Activated naive CD4-positive, alpha-beta T cell treated with anti-CD3 and anti-CD28 coated beads, Interleukin-2, amount 50 U/mL, for 16 hours (primary cell): Measurements from ENCODE around the gene BCAS1.

Experiments
- DNase-seq: peaks from one replicate; pipeline ENCODE4 v3.0.0-alpha.2; 2020

BCAS1 gene

DNA sequence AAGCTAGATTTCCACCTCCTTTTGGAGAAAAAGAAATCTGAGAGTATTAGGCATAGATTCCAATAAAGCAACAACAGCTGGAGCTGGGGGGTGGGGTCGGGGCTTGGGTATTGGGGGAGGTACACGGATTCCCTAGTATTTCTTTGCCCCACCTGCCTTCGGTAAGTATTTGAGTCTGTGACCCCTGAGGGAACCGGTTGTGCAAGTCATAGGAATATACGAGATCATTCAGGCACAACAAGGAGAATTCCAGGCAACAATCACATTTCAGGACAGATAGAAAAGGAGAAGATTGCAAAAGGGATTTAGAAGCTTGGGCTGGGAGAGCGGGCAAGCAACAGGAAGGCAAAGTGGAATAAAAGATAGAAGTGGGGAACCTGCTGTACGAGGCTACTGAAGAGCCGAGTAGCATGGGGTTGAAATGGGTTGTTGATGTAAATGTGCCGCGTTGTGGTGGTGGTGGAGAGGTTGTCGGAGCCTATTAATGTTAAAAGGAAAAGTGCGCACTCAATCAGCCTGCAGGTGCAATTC lies 148.9 kb downstream of the BCAS1 start:
- no peak for DNase-seq

DNA sequence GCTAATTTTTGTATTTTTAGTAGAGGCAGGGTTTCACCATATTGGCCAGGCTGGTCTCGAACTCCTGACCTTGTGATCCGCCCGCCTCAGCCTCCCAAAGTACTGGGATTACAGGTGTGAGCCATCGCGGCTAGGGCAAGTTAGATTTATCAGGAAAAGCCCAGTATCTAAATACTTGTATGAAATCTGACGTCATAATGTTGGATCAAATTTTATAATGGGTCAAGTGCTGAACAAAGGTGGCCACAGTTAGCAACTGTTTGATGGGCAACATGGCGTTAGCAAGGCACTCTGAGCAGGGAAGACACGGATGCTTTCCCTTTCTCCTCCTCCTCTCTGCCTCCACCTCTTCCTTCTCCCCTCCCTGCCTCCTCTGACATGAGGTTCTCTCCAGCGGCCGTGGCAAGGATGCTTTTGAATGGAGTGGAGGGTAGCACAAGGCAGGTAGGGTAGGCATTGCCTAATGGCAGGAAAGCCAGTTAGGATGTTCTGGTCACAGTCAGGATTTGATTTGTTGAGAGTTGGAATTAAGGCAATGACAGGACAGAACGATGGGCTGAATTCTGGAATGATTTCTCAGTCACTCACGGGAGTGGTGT lies 149.6 kb downstream of the BCAS1 start:
- DNase-seq = no peak

DNA sequence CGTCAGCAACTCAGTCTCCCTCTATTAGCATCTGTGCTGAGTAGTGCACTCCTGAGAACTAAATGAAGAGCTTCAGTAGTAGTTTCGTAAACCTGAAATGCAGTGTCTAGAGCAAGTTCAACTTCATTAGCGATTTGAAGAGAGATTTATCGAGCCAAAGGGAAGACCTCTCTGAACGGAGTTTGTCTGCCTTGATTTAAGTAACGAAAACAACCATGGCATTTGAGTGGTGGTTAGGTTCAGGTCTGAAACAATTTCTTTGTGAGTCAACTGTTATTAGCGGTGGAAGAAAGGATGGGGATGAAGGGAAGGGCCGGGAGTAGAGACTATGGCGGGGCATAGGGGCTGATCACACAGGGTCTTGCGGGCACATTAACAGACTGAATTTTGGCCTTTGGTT lies 150.5 kb downstream of the BCAS1 start:
- no peak for DNase-seq

DNA sequence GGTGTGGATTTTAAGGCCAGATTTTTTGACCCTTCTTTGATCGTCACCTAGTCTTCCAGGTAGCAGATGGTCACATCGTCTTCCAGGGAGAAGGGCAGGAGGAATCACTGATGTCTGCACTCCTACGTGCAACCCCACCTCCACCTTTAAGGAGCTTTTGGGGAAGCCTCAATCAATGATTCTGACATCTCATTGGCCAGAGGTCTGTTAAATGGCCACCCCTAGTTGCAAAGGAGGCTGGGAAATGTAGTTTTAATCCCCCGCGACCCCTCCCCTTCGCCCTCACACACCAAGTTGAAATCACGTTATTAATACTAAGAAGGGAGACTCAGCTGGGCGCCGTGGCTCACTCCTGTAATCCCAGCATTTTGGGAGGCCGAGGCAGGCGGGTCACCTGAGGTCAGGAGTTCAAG lies 151.4 kb downstream of the BCAS1 start:
- no peak for DNase-seq

DNA sequence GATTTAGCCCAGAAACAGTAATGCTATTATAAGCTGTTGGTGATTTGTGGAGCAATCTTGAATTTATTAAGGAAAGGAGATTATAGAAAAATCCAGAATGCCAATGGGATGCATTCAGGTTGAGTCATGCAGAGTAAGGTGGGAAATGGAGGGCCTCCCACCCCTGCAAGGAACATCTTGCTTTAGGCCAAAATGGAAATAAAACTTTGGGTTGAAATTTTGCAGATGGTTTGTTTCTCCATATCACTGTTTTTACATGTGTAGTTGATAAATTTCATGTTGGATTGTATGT lies 152.4 kb downstream of the BCAS1 start:
- DNase-seq = no peak

DNA sequence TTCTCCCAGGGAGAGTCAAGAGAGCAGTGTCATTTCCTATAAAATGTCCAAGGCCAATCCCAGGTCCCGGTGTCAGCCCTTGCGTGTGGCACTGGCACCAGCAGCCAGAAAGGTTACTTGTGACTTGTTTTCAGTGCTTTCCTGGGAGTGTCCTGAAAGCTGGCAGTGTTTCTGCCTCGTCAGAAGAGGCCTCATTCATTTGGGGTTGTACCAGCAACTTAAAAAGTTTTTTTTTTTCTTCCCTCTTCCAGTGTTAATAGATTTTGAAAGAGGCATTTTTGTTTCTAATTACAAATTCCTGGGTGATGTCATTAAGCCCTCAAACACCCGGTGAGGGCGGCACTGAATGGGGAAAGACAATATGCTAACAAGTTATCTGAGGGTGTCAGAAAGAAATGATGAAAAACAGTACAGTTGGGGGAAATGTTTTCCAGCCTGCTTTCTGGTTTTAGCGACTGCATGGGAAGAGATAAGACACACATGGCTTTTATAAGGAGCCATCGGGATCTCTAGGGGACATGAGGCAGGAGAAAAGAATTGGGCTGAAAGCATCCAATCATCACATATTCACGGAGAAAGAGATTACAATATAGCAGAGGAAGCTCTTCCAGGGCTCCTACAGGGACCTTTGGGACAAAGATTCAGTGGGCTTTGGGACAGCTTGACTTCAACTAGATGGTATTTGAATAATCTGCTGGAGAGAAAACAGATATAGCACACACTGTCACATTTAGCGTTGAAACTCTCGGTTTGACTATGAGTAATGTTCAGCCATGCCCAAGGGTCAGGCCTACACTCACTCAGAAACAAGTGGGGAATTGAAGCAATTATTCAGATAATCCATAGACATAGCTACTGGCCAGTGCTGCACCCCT lies 153.0 kb downstream of the BCAS1 start:
- DNase-seq = no peak

DNA sequence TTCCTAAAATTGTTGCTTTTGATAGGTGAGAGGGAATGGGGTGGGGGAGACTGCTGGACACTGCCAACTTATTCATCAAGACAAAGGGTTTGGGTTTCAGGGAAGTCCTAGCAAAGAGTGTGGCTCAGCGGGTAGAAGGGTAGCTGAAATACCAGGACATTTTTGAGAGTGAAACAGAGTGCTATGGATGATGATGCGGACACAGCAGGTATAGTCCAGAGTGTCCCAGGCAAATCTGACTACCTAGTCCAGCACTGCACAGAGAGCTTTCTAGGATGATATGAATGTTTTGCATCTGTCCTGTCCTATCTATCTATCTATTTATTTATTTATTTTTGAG lies 154.3 kb downstream of the BCAS1 start:
- DNase-seq = no peak

DNA sequence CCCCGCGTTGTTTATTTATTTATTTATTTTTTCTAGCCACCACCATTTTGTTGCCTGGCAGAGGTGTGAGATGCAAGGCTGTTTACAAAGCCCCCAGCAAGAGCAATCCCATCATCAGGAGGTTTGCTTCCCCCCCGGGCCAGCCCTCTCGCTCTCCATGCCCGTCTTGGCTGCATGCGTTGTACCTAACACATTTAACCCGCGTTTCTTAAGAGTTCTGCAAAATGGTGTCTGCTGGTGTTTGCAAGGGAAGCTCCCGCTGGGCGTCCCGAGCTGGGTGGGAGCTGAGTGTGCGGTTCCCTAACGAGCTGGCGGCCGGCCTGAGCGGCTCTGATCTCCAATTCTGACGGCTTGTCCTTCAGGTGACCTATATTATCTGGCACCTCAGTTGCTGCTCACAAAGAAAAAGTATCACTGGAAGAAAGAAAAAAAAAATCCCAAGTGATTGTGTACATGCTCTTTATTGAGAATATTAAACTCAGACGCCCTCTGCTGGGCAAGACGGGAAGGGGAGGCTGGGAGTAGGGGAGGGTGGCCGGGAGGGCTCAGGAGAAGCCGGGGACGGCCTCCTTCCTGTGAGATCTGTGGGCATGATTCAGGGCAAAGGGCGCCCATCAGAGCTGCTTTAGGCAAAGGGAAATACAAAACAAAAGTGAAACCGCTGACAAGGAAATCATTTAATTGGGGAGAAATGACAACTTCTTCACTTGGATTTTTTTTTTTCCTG lies 154.8 kb downstream of the BCAS1 start:
- peak; percentile 93 for DNase-seq

DNA sequence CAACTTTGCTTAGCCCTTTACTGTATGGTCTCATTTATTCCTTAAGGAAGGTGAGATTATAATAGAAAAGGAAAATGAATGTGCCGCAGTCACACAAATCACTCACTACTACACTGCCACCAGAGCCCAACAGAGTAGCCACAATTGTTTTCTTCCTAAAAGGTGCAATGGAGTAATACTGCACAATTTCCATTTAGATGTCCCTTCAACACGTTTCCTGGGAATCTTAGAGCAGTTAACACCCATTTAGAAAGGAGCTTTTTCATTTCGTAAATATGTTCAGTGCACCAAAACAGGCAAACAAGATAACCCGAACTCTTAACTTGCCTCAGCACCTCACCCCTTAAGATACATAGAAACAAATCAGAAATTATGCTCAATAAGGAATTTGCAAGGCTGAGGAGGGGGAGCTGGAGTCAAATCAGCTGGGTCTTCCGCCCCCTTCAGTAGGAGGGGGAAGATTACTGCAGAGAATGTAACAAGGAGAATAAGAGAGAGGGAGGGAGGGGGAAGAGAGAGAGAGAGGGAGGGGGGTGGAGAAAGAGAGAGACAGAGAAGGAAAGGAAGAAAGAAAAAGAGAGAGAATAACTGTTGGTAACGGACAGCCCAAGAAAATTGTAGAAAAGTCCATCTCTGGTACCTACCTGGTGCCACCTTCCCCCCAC lies 155.5 kb downstream of the BCAS1 start:
- DNase-seq = no peak

DNA sequence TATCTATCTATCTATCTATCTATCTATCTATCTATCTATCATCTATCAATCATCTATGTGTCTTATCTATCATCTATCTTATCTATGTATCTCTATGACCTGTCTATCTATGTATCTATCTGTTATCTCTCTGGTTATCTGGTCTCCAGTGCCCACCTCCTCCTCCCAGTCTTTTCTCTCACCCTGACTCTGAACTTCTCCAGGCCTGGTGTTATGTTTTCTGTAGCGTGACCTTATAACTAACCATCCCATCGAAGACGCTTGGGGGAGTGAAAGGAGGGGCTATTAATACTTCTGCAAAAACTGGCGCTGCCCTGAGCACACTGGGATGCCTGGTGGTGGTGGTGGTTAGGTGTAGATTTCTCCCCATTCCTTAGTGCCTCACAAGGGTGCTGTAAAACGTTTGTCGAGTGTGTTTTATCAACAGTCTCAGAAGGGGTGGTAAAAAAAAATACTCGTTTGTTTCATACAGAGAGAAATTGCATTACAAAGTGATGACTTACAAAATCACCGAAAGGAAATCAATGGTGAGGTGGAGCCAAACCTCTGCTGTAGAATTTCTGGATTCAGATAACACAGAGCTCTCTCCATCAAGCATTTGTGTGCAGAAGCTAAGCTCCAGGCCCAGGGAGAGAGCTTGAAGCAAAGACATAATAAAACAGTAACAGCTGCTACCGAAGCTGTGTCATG lies 156.2 kb downstream of the BCAS1 start:
- no peak for DNase-seq

DNA sequence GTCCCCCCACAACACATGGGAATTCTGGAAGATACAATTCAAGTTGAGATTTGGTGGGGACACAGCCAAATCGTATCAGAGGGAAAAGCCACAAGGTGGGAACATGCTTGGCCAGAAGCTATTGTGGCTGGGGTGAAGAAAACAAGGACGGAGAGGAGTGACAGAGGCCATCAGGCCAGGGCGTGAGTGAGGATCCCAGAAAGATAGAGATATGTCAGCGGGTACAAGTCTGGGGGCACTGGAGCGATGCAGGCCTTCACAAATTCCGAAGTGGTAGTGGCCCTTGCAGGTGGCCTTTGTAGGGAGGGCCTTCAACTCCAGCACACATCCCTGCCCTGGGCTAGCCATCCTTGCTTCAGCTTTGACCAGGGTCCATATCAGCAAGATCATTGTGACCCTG lies 159.1 kb downstream of the BCAS1 start:
- DNase-seq = no peak

DNA sequence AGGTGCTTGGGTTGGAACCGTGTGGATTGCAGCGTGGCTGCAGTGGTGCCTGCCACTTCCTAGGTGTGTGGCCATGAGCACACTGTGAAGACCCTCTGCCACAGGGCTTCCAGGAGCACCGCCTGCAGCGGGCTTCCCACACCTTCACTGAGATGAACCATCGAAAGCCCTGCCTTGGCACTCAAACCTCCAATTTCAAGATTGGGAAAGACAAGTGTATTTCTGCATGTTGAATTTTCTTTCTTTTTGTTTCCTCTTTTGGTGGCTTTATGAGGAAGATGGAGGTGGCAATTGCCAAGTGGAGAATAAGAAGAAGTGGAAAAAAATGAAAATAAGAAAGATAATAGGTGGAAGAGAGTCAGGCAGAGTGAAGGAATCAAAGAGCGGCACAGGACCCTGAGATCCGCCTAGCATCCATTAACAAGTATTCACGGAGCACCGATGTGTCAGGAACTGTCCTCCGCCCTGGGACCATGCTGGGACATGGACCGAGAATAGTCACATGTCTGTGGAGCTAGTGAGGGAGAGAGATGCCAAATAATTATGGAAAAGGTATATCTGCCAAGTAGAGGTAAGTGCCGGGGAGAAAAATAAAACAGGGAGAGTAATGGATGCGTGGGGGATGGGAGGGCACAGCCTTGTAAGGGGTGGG lies 159.9 kb downstream of the BCAS1 start:
- no peak for DNase-seq

DNA sequence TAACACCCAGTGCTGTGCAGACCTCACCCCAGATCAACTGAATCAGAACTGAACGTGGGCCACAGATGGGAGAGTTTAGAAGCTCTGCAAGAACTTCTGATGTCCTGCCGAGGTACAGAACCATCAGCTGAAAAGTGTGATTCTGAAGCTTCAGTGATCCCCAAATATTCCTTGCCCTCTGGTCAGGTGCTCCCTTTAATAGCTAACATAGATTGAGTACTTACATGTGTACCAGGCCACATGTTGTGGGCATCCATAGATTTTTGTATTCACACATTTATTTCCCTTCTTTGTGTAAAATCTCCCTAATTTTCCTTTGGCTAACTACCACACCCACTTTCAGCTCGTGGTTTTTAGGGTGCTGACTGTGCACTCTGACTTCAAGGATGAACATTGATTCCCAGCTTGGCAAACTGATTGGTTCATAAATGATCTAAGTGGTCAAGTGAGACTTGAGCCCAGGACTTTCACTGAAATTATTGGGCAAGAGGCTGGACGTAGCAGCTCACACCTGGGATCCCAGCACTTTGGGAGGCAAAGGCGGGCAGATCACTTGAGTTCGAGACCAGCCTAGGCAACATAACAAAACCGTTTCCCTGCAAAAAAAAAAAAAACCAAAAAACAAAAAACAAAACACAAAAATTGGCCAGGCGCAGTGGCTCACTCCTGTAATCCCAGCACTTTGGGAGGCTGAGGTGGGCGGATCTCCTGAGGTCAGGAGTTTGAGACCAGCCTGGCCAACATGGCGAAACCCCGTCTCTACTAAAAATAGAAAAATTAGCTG lies 162.2 kb downstream of the BCAS1 start:
- no peak for DNase-seq

DNA sequence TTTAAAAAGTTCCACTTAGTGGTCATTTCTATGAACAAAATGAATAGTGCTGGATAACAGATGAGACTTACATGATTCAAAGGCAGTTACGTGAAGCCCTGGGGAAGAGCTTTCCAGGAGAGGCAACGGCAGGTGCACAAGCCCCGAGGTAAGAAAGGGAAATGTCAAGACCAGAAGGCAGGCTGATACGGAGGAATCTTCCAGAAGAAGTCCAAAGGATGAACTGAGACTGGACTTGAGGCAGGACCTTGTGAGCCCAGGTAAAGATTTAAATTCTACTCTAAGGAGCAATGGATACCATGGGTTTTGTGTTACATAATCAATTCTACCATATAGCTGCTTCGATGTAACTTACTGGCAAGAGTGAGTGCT lies 164.6 kb downstream of the BCAS1 start:
- no peak for DNase-seq

DNA sequence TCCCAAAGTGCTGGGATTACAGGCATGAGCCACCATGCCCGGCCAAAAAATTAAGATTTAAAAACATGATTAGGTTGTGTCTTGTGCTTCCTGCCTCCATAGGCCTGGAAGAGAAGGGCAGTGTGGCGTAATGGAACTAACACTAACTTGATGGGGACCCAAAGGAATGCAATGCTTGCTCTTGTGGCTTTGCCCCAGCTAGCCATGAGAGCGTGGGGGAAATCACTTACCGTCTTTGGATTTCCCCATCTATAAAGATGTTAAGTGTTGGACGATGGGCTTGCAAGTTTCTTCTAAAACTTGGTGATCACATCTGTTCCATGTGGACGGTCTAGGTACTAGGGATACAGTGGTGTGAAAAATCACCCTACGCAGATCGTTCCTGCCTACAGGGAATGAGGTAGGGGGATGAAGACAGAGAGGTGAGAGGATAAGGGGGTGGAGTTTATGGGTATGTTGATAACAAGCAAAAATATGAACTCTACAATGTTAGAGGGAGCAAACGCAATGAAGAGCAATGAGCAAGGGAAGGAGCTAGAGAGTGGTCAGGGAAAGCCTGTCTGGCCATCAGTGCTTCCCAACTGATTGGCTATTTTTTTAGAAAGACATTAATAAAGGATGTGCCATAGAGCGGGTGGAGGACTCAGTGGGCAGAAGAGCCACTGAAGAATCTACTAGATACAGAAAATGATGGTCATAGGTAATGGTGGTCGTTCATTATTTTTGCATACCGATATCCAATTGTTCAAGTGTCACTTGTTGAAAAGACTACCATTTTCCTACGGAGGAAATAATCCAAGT lies 165.2 kb downstream of the BCAS1 start:
- DNase-seq = no peak

DNA sequence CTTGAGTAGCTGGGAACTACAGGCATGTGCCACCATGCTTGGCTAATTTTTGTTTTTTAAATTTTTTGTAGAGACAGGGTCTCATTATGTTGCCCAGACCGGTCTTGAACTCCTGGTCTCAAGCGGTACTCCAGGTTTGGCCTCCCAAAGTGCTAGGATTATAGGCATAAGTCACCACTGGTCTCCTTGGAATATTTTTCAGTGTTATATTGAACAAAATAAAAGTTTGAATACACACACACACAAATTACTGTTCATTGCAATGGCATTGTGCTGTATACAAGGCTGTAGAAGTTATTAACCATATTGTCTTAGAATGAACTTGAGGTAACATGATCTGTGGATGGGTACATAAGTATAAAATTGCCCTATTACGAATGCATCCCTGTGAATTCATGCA lies 166.1 kb downstream of the BCAS1 start:
- no peak for DNase-seq

DNA sequence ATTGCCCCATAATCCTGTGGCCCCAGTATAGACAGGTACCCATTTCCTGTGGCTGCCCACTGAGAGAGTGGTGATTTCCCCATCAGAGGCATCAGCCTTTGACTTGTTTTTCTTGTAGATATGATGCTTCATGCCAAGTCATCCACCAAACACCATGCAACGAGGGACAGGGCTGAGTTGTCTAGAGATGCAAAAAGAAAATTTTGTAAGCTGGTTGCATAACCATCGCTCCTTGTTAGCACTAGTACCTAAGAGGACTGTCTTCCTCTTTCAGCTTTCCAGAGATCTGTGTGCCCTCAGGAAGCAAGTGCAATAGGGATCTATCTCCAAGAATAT lies 166.8 kb downstream of the BCAS1 start:
- no peak for DNase-seq

DNA sequence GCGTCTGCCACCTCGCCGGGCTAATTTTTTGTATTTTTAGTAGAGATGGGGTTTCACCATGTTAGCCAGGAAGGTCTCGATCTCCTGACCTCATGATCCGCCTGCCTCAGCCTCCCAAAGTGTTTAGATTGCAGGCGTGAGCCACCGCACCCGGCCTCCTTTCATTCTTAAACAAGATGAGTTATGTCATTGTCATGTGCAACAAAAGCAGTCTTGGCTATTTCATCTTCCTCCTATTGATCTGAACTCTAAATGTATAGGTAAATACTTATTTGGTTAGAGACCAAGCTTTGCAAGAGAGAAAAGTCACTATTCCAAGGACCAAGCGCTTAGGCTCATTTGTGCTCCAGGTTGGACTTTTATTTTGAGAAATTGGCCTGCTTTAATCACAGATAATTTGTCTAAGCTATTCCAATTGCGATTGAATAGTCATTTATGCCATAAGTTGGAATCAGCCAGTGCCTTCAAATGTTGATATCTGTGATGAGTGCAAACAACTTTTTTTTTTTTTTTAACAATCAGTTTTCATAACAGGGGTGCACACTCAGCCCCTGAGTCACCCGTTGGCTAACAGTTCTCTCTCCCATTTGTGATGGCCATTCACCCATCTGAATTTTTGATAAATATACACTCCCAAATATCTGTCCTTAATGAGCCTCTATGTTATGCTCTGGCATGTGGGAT lies 167.3 kb downstream of the BCAS1 start:
- no peak for DNase-seq

DNA sequence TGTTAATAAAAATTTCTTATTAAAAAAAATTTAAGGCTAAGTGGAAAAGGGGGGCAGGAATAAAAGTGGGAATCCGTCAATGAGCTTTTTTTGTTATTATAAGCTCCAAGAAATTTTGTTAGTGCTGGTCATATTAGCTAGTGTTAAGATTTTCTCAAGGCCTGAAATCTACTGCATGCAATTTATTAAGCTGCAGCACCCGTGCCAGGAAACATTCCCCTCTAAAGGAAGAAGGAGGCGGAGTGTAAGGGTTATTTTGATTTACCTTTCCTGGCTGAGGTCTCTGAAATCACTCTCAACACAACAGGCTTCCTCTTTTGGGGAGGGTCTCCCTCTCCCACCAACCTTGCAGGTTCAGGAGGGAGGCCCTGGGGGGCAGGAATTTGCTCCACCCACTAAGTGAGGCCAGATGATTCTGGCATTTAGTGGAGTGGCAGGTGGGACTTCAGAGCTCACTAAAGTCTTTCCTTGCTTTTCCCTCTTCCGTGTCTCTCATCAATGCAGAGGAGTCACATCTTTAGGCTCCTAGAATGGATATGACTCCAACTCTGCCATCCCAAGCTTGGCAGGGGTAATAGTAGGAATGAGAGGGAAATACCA lies 168.8 kb downstream of the BCAS1 start:
- no peak for DNase-seq

DNA sequence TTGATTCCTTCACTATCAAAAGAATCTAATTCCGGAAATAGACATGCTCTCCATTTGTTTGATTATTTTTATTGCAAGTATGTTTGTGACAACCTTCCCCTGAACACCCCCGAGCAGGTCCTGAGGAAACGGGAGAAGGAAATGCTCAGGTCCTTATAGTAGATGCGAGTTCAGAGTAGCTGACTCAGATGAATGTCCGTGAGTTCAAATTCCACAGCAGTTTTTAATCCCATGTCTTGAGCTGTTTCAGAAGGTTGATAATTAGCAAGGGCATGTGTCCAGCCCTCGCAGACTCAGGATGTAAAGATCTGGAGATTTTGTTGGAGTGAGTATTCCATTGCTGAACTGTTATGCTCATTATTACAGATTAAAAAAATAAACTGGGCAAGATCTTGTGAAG lies 169.3 kb downstream of the BCAS1 start:
- DNase-seq = no peak
